ENCODE results near the gene PANK1.

DNA sequence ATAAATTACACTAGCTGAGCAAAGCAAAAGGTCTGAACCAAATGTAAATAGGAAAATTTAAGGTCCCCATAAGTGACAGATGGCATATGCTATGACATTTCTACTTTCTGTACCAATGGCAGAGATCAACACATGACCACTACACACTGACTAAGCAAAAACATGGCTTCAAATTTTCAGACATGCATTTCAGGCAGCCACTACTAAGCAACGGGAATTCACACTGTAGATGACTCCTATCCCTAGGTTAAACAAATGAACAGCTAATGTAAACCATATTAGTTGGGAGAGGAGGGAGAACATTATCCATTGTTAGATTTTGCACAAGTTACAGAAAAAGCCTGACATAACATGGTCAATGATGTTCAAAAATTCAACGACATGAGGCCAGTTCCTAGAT, 45.0 kb upstream of the PANK1 start:
- TF ChIP-seq CTCF (conservative IDR thresholded peaks at IDR 0.05; ENCODE audit: low read length) (no peak), EZH2phosphoT487 (IDR thresholded peaks at IDR 0.05; ENCODE audit: borderline replicate concordance, low read depth, low read length) (no peak)
